Erythroblast (primary cell): ENCODE data around the gene ZWILCH.

ENCODE experiments used
- GATA1 ChIP-seq: IDR thresholded peaks from 2 replicates; pipeline ENCODE4 v1.6.1; 2011; ENCODE audit warnings: low read depth, mild to moderate bottlenecking, control low read depth, low read length, moderate library complexity
- POLR2A ChIP-seq: IDR thresholded peaks from 2 replicates; pipeline ENCODE4 v1.6.1; 2011; ENCODE audit warnings: mild to moderate bottlenecking, low read length

- TF ChIP-seq POLR2A = no peak
- TF ChIP-seq GATA1 = no peak
Measured at GRCh38 chr15:66474963-66475362, 30.2 kb upstream of the ZWILCH start.
